ENCODE results near the gene SHKBP1. TPM values are rescaled to one million over a fixed set of nuclear protein-coding genes. Genes with fewer than 3 reads are reported as not detected.
A peak's percentile ranks its signal among the peaks of the same experiment; 100 is the strongest.

SHKBP1 gene
- total and polyA plus RNA-seq, 2 of the 8 experiments (the other 6 are each of a cell fraction or from before 2014, with no cell fraction given): 74.6 to 98.8 TPM

DNA sequence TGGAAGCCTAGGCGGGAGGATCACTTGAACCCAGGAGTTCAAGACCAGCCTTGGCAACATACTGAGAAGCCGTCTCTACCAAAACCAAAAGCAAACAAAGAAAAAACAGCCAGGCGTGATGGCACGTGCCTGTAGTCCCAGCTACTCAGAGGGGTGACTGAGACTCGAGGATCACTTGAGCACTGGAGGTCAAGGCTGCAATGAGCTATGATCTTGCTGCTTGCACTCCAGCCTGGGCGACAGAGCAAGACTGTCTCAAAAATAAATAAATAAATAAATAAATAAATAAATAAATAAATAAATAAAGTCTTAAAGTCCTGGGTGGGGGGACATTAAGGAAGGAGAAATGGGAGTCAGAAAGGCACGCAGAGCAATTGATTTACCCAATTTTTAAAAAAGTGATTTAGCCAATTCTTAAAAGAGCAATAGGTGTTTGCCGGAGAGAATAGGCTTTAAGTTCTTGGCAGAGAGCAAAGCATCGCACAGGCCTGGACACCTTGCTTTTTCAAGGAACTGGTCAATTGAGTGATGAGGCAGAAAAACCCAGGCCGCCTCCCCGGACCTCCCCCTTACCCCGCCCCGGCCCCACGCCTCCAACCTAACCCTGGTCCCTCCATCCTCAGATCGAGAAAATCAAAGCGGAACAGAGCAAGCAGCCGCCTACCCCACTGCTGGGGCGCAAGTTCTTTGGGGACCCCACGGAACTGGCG, 9.5 kb upstream of the SHKBP1 start:
- Histone ChIP-seq H3K4me3 (ENCODE audit: extremely low read depth in 1 of 4, insufficient read depth in 2 of 4, low read depth in 3 of 4, low read length in 4 of 4) (peak overlapping the region; percentile 29 to 71 (median 34)), H2AFZ (ENCODE audit: low read length) (peak overlapping the region; percentile 12; the same call in 1 of the 2 replicates), H3K9ac (replicated peaks in 1 of 4; ENCODE audit: extremely low read depth in 1 of 4, low read depth in 3 of 4, low read length in 3 of 4) (no peak overlapping the region), H3K18ac (ENCODE audit: extremely low read depth, low read length) (0 out of 2 replicates have a peak overlapping the region, but pooled peaks have one; percentile 32), H2BK5ac (ENCODE audit: low read depth, low read length) (no peak overlapping the region), H3K4me2 (ENCODE audit: insufficient read depth in 1 of 2, low read depth in 2 of 2, low read length in 2 of 2) (peak overlapping the region; percentile 63 to 83), H3K36me3 (ENCODE audit: control insufficient read depth in 2 of 4, insufficient read depth in 4 of 4, low read length in 3 of 4) (peaks cover 0 to 4% (median 0%) of the 10 kb centered on the region in 4 experiments; a peak in 1 of 8 replicates), H3K23me2 (ENCODE audit: low read depth, low read length) (peaks cover 11% of the 10 kb centered on the region; the same call in 1 of the 2 replicates), H2BK20ac (ENCODE audit: low read length) (no peak overlapping the region), H4K20me1 (replicated peaks in 1 of 2; ENCODE audit: control insufficient read depth in 1 of 2, insufficient read depth in 2 of 2, low read length in 2 of 2) (peaks cover 0 to 1% of the 10 kb centered on the region in 2 experiments), H3K56ac (replicated peaks; ENCODE audit: insufficient read length, low read depth, low read length) (no peak overlapping the region), H3K4ac (replicated peaks; ENCODE audit: insufficient read length, low read depth, low read length) (no peak overlapping the region), H3K23ac (ENCODE audit: insufficient read length) (no peak overlapping the region), H3K14ac (ENCODE audit: insufficient read length) (no peak overlapping the region), H2BK15ac (ENCODE audit: low read length) (no peak overlapping the region), H4K8ac (ENCODE audit: extremely low read depth, insufficient read depth, low read length) (no peak overlapping the region), H3K79me2 (ENCODE audit: control insufficient read depth in 1 of 2, insufficient read depth in 2 of 2, low read length in 2 of 2) (no peaks in the 10 kb centered on the region), H4K91ac (replicated peaks; ENCODE audit: insufficient read length, low read length) (no peak overlapping the region), H4K5ac (ENCODE audit: insufficient read length, low read depth, low read length) (no peak overlapping the region), H2BK12ac (ENCODE audit: low read depth, low read length) (no peak overlapping the region), H2BK120ac (replicated peaks; ENCODE audit: low read depth, low read length) (no peak overlapping the region), H3K27ac (ENCODE audit: low read depth, low read length) (no peak overlapping the region), H3K4me1 (replicated peaks in 1 of 4; ENCODE audit: control insufficient read depth in 3 of 4, insufficient read depth in 4 of 4, low read length in 3 of 4) (peaks cover 0 to 10% (median 1%) of the 10 kb centered on the region in 4 experiments; a peak in 4 of 7 replicates), H3K27me3 (replicated peaks in 1 of 4; ENCODE audit: control insufficient read depth in 3 of 4, extremely low read depth in 1 of 4, insufficient read depth in 3 of 4, low read length in 3 of 4) (peaks cover 32 to 53% (median 49%) of the 10 kb centered on the region in 4 experiments), H2AK5ac (ENCODE audit: low read depth, low read length) (no peak overlapping the region), H3K9me3 (ENCODE audit: insufficient read depth in 2 of 2, low read depth in 1 of 2, low read length in 1 of 2) (no peaks in the 10 kb centered on the region), H3K79me1 (ENCODE audit: low read depth, low read length) (no peaks in the 10 kb centered on the region)
- ChIA-PET POLR2A (ENCODE audit: partially characterized antibody) (interaction anchor here (1.1 to 1.7 kb wide), 3 partner anchors 11 to 129 kb away, joined by 3 to 4 read pairs (median 3); no protein-coding TSS in a partner anchor), CTCF (ENCODE audit: partially characterized antibody) (interaction anchor here (0.8 to 4.3 kb wide), 7 partner anchors 10 to 67 kb away, joined by 3 to 16 read pairs (median 4); partner anchors contain the start of gene LTBP4)
- DNase-seq (ENCODE audit: low read depth in 1 of 2, low spot score in 2 of 2) (peak in 1 of 2 experiments; percentile 49), FAIRE-seq (no peak)
- 43% methylated on average over 16 of the region's 20 CpGs; no CpG with 5 or more reads in 1 of the 2 experiments for WGBS, 2 experiments (ENCODE audit: extremely low coverage in 1 of 2, insufficient coverage in 1 of 2, insufficient read length in 1 of 2, insufficient replicate concordance in 2 of 2, low coverage in 1 of 2, low lambda C conversion rate in 2 of 2, missing lambda C conversion rate in 1 of 2)
- TF ChIP-seq CREB1 (IDR thresholded peaks at IDR 0.05): no peak
- TF ChIP-seq ASH2L (IDR thresholded peaks at IDR 0.05; ENCODE audit: low read length): no peak
- no peak for TF ChIP-seq SUZ12 (IDR thresholded peaks at IDR 0.05; ENCODE audit: low read length)
- TF ChIP-seq, protein P1, sequence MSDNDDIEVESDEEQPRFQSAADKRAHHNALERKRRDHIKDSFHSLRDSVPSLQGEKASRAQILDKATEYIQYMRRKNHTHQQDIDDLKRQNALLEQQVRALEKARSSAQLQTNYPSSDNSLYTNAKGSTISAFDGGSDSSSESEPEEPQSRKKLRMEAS (IDR thresholded peaks at IDR 0.05): peak; percentile 50; the same call in 1 of the 2 replicates
- TF ChIP-seq NRF1 (IDR thresholded peaks at IDR 0.05; ENCODE audit: low read depth, low read length): no peak
- no peak for TF ChIP-seq CBX5 (IDR thresholded peaks at IDR 0.05; ENCODE audit: low read depth, low read length)
- TF ChIP-seq RAD21 (IDR thresholded peaks at IDR 0.05 in 1 of 2, conservative IDR thresholded peaks at IDR 0.05 in 1 of 2; ENCODE audit: low read depth in 2 of 2, low read length in 2 of 2): no peak
- TF ChIP-seq, protein P2, sequence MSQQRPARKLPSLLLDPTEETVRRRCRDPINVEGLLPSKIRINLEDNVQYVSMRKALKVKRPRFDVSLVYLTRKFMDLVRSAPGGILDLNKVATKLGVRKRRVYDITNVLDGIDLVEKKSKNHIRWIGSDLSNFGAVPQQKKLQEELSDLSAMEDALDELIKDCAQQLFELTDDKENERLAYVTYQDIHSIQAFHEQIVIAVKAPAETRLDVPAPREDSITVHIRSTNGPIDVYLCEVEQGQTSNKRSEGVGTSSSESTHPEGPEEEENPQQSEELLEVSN (IDR thresholded peaks at IDR 0.05): peak; percentile 54
